Lung (tissue), 12 donors: ENCODE data around the gene DTNBP1. TPM values are rescaled to one million over a fixed set of nuclear protein-coding genes. Genes with fewer than 3 reads are reported as not detected.

Source experiments
- ATAC-seq: fragments of 200-7000 bp; cut with Tn5 transposase; one replicate; pipeline ENCODE4 v1.9.1; 2020; ENCODE audit warnings: moderate number of reproducible peaks; ENCODE audit not compliant: insufficient read depth, low FRiP score
- DNase-seq, 3 donors: peaks; one replicate each; pipeline ENCODE4 v3.0.0-alpha.2; 2013 to 2017
- H3K27ac ChIP-seq, 2 donors: one replicate each; pipeline ENCODE4 v1.5.1; 2013; ENCODE audit warnings: mild to moderate bottlenecking in 2 of 2, moderate library complexity in 2 of 2, control low read depth in 1 of 2, inconsistent platforms in 1 of 2, low read depth in 1 of 2, low read length in 1 of 2
- H3K27me3 ChIP-seq, 3 donors: one replicate each; pipeline ENCODE4 v1.5.1; 2013; ENCODE audit warnings: low read length in 2 of 3; ENCODE audit not compliant: control insufficient read depth in 3 of 3, insufficient read depth in 3 of 3
- H3K36me3 ChIP-seq, 4 donors: one replicate each; pipeline ENCODE4 v1.5.1; 2013; ENCODE audit warnings: low read length in 4 of 4, mild to moderate bottlenecking in 1 of 4, moderate library complexity in 1 of 4; ENCODE audit not compliant: control insufficient read depth in 4 of 4, insufficient read depth in 4 of 4
- H3K4me1 ChIP-seq, 5 donors: one replicate each; pipeline ENCODE4 v1.5.1; 2013; ENCODE audit warnings: low read length in 5 of 5, mild to moderate bottlenecking in 2 of 5, moderate library complexity in 1 of 5; ENCODE audit not compliant: control insufficient read depth in 5 of 5, insufficient read depth in 5 of 5
- H3K4me3 ChIP-seq: one replicate; pipeline ENCODE4 v1.5.1; 2013; ENCODE audit warnings: mild to moderate bottlenecking, control low read depth, moderate library complexity
- H3K9ac ChIP-seq, 2 donors: one replicate each; pipeline ENCODE4 v1.5.1; 2013; ENCODE audit warnings: low read length in 2 of 2, control low read depth in 1 of 2; ENCODE audit not compliant: insufficient read depth in 1 of 2
- H3K9me3 ChIP-seq, 4 donors: one replicate each; pipeline ENCODE4 v1.5.1; 2013; ENCODE audit warnings: low read length in 3 of 4, mild to moderate bottlenecking in 1 of 4, moderate library complexity in 1 of 4; ENCODE audit not compliant: control insufficient read depth in 4 of 4, insufficient read depth in 3 of 4
- CTCF ChIP-seq: IDR thresholded peaks from 2 replicates; pipeline ENCODE4 v1.5.1; 2012; ENCODE audit warnings: mild to moderate bottlenecking; ENCODE audit errors: control extremely low read depth, extremely low read depth
- WGBS, 2 donors: extraction: QIAGEN DNeasy Blood & Tissue Kit; methylation state at CpG; one replicate each; pipeline ENCODE4 v1.1.7; 2013; 5-methylcytosine and 5-hydroxymethylcytosine counted together
- polyA plus RNA-seq, 2 donors: library from polyadenylated mRNA; stranded (reverse); fragments of 200-250 nt; gene quantifications; one replicate each; pipeline ENCODE4 v1.2.1, GENCODE V29; 2013
- total RNA-seq, 2 donors: library from RNA; depleted of rRNA in 1 of 2; stranded (reverse); fragments of >200 nt in 1 of 2; gene quantifications; one replicate each; pipeline ENCODE4 v1.2.1, GENCODE V29; 2014 to 2021
- donor health status: control.
- donor health status: control.
- donor health status: Bipolar disorder and iron deficiency.
- donor health status: healthy.
- donor health status: DM: yes; HTN: yes; CAD: no.

The DTNBP1 gene
- total and polyA plus RNA-seq, 4 donors, result 9.9 to 23.9 (median 20.5) TPM

GRCh38 chr6:15519681-15520080 lies 143.1 kb downstream of the DTNBP1 start:
- ATAC-seq (no peak), DNase-seq (no peak)
- WGBS, 2 donors, result 87 to 88% methylated on average over 6 of the region's 6 CpGs
- no peak for TF ChIP-seq CTCF
- Histone ChIP-seq H3K36me3 (peaks cover 3 to 49% (median 32%) of the 10 kb centered on the region in 4 donors), H3K9ac (no peak overlapping the region), H3K4me1 (peaks cover 0 to 1% (median 0%) of the 10 kb centered on the region in 5 donors), H3K27me3 (no peaks in the 10 kb centered on the region), H3K9me3 (no peaks in the 10 kb centered on the region), H3K27ac (no peak overlapping the region), H3K4me3 (no peak overlapping the region)

GRCh38 chr6:15518878-15519277 lies 143.9 kb downstream of the DTNBP1 start:
- Histone ChIP-seq H3K27me3 (no peaks in the 10 kb centered on the region), H3K27ac (no peak overlapping the region), H3K36me3 (peaks cover 3 to 48% (median 30%) of the 10 kb centered on the region in 4 donors), H3K4me1 (peaks cover 0 to 1% (median 0%) of the 10 kb centered on the region in 5 donors), H3K4me3 (no peak overlapping the region), H3K9ac (no peak overlapping the region), H3K9me3 (no peaks in the 10 kb centered on the region)
- DNase-seq (no peak), ATAC-seq (no peak)
- TF ChIP-seq CTCF, result no peak
- WGBS, 2 donors, result 97 to 98% methylated on average over 10 of the region's 10 CpGs

GRCh38 chr6:15518057-15518456 lies 144.8 kb downstream of the DTNBP1 start:
- H3K27me3 ChIP-seq, result no peaks in the 10 kb centered on the region
- WGBS, 2 donors, result 95 to 96% methylated on average over 9 of the region's 9 CpGs

More at GRCh38 chr6:15518057-15518456, 144.8 kb downstream of the DTNBP1 start:
- DNase-seq (no peak), ATAC-seq (no peak)
- no peak overlapping the region for H3K27ac ChIP-seq
- H3K4me3 ChIP-seq, result no peak overlapping the region
- H3K9ac ChIP-seq, result no peak overlapping the region
- peaks cover 0 to 1% (median 0%) of the 10 kb centered on the region in 5 donors for H3K4me1 ChIP-seq
- no peak for TF ChIP-seq CTCF
- no peaks in the 10 kb centered on the region for H3K9me3 ChIP-seq
- peaks cover 3 to 50% (median 27%) of the 10 kb centered on the region in 4 donors for H3K36me3 ChIP-seq
